Frontal cortex (tissue), 4 donors: ENCODE results near the gene OXCT2. TPM values are rescaled to one million over a fixed set of nuclear protein-coding genes. Genes with fewer than 3 reads are reported as not detected.
"Not testable (repeated sequence)": the region's sequence is repeated elsewhere in the genome, so short reads cannot be mapped to it uniquely, and the experiment has no call there.

ENCODE experiments used
- DNase-seq, 2 donors: peaks; one replicate each; pipeline ENCODE4 v3.0.0; 2012; ENCODE audit warnings: low spot score in 2 of 2
- FAIRE-seq: peaks from 2 replicates; lab custom pipeline; 2012; peaks lifted over from hg19 to GRCh38; lab: Jason Lieb, UNC
- total RNA-seq: library from RNA; depleted of rRNA; stranded (reverse); fragments of >200 nt; gene quantifications from one replicate; pipeline ENCODE4 v1.2.3, GENCODE V29; 2014
- donor health status: control.
- donor health status: control.
- donor health status: control.

Gene OXCT2
- 0.82 TPM for total RNA-seq

GRCh38 chr1:39771022-39771532, at the start of gene OXCT2:
TSS of gene OXCT2 (minus strand) at chr1:39771348. CDS start at chr1:39771255, 93 bp downstream.
- not testable (repeated sequence) for FAIRE-seq, DNase-seq

DNA sequence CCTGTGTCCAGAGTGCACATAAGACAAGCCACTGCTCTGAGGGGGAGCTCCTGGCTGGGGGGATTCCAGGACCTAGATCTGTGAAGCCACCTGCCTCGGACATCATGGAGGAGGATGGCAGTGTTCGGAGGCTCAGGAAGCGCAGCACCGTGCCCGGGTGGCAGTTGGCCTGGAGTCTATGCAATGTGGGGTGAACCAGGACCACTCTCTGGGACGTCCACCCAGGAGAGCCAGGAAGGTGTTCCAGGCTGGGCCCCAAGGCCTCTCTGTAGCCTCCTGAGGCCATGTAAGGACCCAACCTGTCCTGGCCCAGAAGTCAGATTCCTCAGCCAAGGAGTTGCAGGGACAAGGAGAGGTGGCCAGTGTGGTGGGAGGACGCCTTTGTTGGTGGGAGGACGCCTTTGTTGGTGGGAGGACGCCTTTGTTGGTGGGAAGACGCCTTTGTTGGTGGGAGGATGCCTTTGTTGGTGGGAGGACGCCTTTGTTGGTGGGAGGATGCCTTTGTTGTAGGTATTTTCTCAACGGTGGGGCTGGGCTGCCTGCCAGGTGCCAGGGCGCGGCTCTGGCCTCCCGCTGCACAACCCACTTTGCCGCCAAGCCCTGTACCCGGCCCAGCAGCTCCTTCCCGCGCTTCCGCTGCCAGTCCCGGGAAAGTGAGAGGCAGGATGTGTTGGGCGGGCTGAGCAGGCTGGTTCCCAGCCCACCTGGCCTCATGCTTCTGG, 48.1 kb upstream of the OXCT2 start:
- FAIRE-seq (no peak), DNase-seq (no peak)

- DNase-seq: no peak
- no peak for FAIRE-seq
Measured at GRCh38 chr1:39818482-39818881, 47.3 kb upstream of the OXCT2 start.

- not testable (repeated sequence) for FAIRE-seq, DNase-seq
Measured at GRCh38 chr1:39817091-39817932, 46.2 kb upstream of the OXCT2 start.

GRCh38 chr1:39816415-39817090, 45.4 kb upstream of the OXCT2 start:
- no peak for FAIRE-seq
- DNase-seq: peak; percentile 66 to 74

- FAIRE-seq (no peak), DNase-seq (no peak)
Measured at GRCh38 chr1:39812913-39813312, 41.8 kb upstream of the OXCT2 start.

- FAIRE-seq (no peak), DNase-seq (no peak)
Measured at GRCh38 chr1:39808784-39809517, 37.8 kb upstream of the OXCT2 start.

DNA sequence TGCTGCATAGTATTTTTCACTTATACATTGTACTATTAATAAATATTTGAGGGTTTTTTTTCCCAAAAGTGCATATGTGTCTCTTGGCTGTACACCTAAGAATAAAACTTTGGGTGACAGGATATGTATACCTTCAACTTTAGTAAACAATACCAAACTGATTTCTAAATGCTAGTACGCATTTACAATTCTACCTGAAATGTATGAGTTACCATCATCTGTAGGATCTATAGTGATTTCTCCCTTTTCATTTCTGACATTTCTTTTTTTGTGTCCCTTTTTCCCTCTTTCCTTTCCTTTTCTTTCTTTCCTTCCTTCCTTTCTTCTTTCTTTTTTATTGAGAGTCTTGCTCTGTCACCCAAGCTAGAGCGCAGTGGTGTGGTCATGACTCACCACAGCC, 34.2 kb upstream of the OXCT2 start:
- no peak for FAIRE-seq
- no peak for DNase-seq

DNA sequence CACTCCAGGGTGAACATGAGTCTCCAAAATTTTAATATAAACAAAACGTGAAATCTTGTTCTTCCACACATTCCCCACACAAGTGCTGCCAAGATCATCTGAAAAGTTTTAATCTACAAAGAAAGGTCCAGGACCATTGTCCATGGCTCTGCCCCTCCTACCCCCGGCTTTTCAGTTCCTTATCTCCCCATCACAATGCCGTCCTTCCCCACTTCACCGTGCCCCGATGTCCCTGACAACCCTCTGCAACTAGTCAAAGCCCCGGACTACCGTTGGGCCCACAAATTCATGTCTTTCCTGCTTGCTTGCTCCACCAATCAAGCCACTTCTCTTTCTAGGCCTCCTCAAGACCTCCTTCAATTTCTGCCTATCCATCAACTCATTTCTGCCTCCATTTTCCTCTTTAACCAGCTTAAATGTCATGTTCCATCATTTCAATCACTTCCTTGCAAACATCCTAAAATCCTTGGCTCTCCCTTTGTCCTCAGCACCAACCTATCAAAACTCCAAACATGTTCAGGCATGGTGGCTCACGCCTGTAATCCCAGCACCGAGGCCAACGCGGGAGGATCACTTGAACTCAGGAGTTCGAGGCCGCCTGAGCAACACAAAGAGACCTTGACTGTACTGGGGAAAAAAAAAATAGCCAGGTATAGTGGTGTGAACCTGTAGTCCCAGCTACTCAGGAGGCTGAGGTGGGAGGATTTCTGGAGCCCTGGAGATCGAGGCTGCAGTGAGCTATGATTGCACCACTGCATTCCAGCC, 31.5 kb upstream of the OXCT2 start:
- FAIRE-seq (no peak), DNase-seq (no peak)

GRCh38 chr1:39800471-39800835, 29.3 kb upstream of the OXCT2 start:
- FAIRE-seq (no peak), DNase-seq (no peak)

DNA sequence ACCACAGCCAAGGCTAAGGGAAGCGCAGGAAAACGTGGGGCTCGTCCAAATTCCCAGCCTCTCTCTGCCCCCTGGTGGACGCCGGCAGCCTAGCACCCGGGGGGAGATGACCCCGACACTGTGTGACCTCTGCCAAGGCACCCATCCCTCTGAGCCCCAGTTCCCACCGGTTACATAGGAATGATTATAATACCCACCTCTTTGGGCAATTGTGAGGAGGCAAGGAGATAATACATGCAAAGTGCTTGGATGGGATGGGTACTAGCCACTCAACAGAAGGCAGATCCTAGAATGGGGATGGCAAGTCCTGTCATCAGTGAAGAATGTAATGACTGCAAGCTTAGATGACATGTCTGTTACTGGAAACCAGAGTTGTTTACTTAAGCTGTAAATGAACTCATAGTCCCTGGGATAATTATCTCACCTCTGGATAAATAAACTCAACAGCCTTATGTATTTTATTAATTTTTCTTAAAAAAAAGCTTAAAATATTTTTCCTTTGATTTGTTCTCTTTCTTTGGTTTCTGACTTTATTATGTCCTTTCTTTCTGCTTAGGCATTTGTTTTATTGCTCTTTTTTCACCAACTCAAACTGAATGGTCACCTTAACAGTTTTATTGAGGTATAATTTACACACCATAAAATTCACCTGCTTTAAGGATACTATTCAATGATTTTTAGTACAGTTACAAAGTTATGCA, 28.8 kb upstream of the OXCT2 start:
- no peak for FAIRE-seq
- DNase-seq: peak; percentile 65 to 70

DNA sequence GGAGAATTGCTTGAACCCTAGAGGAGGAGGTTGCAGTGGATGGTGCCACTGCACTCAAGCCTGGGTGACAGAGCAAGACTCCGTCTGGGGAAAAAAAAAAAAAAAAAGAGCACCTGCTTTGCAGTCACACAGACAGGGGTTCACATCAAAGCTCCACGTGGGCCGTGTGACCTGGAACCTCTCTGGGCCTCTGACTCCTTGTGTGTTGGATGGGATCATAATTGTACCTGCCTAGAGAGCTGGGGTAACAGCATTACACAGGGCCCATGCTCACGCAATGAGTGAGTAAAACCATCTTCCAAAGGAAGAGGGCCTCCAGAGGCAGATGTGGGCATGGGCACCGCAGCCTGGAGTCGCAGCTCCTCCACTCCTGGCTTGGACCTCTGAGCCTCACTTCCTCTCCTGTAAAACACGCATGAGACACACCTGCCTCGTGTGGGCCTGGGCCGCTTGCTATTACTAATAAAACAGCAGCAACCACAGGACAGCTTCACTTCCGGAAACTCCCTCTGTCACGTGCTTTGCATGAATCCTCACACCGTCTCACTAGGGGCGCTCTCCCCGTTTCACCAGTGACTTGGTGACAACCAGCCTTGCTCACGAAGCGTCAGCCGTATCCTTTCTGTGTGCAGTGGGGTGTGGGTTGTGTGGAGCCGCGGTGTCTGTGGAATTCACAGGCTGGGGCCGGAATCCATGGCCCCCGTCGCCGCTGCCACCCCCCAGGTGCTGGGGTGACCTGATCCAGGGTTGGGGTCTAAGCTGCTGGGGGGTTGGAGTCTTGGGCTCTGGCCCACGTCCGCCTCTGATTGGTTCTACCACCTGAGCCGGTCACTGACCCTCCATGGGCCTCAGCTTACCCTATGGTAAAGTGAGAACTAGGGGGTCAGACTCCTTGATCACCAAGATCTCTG, 28.0 kb upstream of the OXCT2 start:
- DNase-seq, FAIRE-seq: not testable (repeated sequence)

DNA sequence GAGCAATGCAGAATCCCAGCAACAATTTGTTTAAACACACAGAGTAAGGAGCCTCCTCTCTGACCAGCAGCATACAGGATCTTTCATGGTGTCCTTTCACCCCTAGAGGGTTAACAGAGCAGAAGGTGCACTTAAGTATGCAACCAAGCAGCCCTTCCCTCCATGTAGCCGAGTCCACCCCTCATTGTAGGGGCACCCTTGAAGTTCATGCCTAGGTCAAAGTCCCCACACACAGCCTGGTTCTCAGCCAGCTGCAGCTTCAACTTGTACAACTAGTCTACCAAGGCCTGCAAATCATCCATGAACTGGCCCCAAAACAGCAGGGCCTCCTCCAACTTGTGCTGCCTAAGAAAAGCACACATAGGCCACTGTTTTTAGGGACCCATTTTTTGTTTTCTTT, 24.5 kb upstream of the OXCT2 start:
- no peak for FAIRE-seq
- DNase-seq: no peak

DNA sequence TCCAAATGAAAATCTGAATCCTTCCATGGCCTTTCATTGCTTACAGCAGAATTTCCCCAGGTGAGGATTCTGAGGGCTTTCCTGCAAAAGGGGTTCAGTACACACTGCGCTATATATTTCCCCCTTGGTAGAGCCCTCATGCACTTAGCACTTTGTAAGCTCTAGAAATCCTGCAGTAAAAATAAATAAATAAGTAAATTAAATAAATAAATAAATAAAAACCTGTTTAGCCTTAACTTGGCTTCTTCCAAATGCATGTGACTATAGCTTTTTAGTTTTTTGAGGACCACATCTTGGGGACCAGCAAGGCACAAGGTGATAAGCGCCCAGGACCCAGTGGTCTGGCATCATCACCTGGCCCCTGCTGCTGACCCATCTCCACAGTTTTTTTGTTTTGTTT, 20.7 kb upstream of the OXCT2 start:
- FAIRE-seq (no peak), DNase-seq (no peak)

DNA sequence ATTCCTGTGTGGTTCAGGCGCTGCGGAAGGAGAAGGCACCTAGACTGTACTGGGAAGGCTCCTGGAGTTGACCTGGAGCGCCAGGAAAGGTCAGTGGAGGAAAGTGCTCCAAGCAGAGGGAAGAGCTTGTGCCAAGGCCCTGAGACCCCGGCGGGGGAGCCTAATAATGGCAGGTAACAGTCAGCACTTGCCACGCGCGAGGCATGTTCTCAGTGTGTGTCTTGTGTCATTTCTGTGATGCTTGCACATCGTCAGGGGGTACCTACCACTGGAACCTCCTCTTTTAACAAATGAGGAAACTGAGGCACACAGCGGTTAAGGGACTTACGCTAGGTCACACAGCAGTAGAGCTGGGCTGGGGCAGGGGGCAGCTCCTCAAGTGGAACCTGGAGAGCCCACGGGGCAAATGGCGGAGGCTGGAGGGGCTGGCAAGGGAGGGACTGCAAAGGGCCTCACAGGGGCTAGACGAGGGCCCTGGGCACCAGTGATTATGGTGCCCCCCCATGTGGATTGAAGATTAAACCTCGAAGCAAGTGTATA, 18.5 kb upstream of the OXCT2 start:
- DNase-seq (no peak), FAIRE-seq (no peak)

DNA sequence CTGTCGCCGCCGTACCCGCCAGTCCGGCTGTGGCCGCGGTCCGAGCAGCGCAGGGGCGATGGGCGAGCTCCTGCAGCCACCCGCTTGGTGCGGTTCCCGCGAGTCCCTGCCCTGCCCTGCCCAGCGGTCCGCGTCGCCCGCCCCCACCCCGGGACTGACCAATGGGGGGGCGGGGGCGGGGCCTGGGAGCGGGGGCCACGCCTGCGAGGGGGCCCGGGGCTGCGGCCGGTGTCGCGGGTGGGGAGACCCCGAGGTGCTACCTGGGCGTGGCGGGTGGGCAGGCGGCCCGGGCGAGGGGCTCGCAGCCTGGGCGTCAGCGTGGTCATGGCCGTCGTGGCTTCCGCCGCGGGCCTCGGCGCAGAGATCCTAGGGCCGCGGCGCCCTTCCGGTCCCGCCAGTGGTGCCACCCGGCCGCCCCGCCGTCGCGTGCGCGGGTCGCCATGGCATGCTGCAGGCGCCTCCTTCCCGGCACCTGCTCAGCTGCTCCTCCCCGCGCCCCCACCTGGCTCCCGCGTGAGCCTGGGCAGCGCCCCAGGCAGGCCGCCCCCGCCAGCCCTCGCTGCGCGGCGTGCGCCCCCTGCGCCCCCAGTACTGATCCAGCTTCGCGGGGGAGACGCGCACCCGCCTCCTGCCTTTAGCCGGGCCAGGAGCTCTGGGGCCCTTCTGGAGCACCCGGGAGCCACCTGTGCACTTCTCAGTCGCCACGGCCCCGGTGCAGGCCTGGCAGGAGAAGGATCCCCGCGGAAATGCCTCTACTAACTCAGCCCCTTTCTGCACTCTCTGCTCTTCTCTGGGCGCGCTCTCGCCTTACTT, 17.8 kb upstream of the OXCT2 start, which contains the start of gene BMP8B:
Gene BMP8B (minus strand): TSS at position 108 of the 813 bp plus-strand sequence. CDS start 380 bp downstream, outside the sequence.
- peak; percentile 72 to 86 for DNase-seq

More for the DNA sequence above, 17.8 kb upstream of the OXCT2 start, which contains the start of gene BMP8B:
- no peak for FAIRE-seq
